OCI-LY7 (cell line): Measurements from ENCODE around the gene SLC50A1.

Experiments
- EZH2phosphoT487 ChIP-seq: fragments of 200-600 bp; sonication (generic); IDR thresholded peaks from 2 replicates; pipeline ENCODE4 v1.6.1; 2018; ENCODE audit warnings: low read depth, borderline replicate concordance, mild to moderate bottlenecking, mixed run types, antibody characterized with exemption, low read length, moderate library complexity, mixed read lengths
- TF ChIP-seq, protein P1 (sequence below): fragments of 200-600 bp; sonication (generic); conservative IDR thresholded peaks from 2 replicates; pipeline ENCODE4 v1.5.1; 2014; ENCODE audit warnings: mild to moderate bottlenecking, antibody characterized with exemption, low read length, moderate library complexity, mixed read lengths

DNA sequence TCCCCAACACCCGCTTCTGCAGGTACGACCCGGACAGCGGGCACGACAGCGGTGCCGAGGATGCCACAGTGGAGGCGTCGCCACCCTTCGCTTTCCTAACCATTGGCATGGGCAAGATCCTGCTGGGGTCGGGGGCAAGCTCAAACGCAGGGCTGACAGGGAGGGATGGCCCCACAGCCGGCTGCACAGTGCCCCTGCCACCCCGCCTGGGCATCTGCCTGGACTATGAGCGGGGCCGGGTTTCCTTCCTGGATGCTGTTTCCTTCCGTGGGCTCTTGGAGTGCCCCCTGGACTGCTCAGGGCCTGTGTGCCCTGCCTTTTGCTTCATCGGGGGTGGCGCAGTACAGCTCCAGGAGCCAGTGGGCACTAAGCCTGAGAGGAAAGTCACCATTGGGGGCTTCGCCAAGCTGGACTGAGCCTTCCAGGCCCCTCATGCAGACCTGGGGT, 48.1 kb downstream of the SLC50A1 start:
- TF ChIP-seq, protein P1, sequence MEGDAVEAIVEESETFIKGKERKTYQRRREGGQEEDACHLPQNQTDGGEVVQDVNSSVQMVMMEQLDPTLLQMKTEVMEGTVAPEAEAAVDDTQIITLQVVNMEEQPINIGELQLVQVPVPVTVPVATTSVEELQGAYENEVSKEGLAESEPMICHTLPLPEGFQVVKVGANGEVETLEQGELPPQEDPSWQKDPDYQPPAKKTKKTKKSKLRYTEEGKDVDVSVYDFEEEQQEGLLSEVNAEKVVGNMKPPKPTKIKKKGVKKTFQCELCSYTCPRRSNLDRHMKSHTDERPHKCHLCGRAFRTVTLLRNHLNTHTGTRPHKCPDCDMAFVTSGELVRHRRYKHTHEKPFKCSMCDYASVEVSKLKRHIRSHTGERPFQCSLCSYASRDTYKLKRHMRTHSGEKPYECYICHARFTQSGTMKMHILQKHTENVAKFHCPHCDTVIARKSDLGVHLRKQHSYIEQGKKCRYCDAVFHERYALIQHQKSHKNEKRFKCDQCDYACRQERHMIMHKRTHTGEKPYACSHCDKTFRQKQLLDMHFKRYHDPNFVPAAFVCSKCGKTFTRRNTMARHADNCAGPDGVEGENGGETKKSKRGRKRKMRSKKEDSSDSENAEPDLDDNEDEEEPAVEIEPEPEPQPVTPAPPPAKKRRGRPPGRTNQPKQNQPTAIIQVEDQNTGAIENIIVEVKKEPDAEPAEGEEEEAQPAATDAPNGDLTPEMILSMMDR, result no peak
- no peak for TF ChIP-seq EZH2phosphoT487
